Lower leg skin (tissue), 3 donors: ENCODE measurements around the gene NTMT1.

Experiments
- POLR2A ChIP-seq, 2 donors: fragments of 450-650 bp; IDR thresholded peaks; one replicate each; pipeline ENCODE4 v1.6.1; 2016 to 2017; ENCODE audit warnings: antibody characterized with exemption in 2 of 2, mild to moderate bottlenecking in 1 of 2, moderate library complexity in 1 of 2
- TF ChIP-seq, protein P1 (sequence below), 3 donors: fragments of 450-650 bp; IDR thresholded peaks; one replicate each; pipeline ENCODE4 v1.5.1; 2016; ENCODE audit warnings: antibody characterized with exemption in 3 of 3, mild to moderate bottlenecking in 3 of 3, moderate library complexity in 2 of 3

GRCh38 chr9:129607027-129607387 is 19.0 kb upstream of the NTMT1 start:
- no peak for TF ChIP-seq POLR2A (IDR thresholded peaks at IDR 0.05)
- TF ChIP-seq, protein P1, sequence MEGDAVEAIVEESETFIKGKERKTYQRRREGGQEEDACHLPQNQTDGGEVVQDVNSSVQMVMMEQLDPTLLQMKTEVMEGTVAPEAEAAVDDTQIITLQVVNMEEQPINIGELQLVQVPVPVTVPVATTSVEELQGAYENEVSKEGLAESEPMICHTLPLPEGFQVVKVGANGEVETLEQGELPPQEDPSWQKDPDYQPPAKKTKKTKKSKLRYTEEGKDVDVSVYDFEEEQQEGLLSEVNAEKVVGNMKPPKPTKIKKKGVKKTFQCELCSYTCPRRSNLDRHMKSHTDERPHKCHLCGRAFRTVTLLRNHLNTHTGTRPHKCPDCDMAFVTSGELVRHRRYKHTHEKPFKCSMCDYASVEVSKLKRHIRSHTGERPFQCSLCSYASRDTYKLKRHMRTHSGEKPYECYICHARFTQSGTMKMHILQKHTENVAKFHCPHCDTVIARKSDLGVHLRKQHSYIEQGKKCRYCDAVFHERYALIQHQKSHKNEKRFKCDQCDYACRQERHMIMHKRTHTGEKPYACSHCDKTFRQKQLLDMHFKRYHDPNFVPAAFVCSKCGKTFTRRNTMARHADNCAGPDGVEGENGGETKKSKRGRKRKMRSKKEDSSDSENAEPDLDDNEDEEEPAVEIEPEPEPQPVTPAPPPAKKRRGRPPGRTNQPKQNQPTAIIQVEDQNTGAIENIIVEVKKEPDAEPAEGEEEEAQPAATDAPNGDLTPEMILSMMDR (IDR thresholded peaks at IDR 0.05) = no peak
